AG04450 (cell line): ENCODE measurements around the gene SDK1. TPM values are rescaled to one million over a fixed set of nuclear protein-coding genes. Genes with fewer than 3 reads are reported as not detected.

Experiments
- CTCF ChIA-PET: fragments of 300-600, 350-600 bp; formaldehyde crosslinking; extraction: SDS; loops from one replicate; lab custom pipeline; 2022; ENCODE audit warnings: antibody characterized with exemption, inconsistent platforms; lab: Charles Lee
- POLR2A ChIA-PET: fragments of 350-600 bp; formaldehyde crosslinking; extraction: SDS; loops from one replicate; lab custom pipeline; 2021; ENCODE audit warnings: antibody characterized with exemption, inconsistent platforms; lab: Yijun Ruan, JAX
- DNase-seq: peaks from one replicate; pipeline ENCODE4 v3.0.0-alpha.2; 2011; ENCODE audit warnings: low read depth, low spot score
- H3K27ac ChIP-seq: one replicate; pipeline ENCODE4 v1.5.1; 2012; ENCODE audit warnings: low read depth, low read length, control low read depth
- H3K27me3 ChIP-seq: one replicate; pipeline ENCODE4 v1.6.0; 2012; ENCODE audit warnings: low read length; ENCODE audit not compliant: control insufficient read depth, insufficient read depth
- H3K4me3 ChIP-seq: 2 replicates; pipeline ENCODE4 v1.5.1; 2011; ENCODE audit warnings: mild to moderate bottlenecking, low read depth, low read length, control low read depth
- H3K9me3 ChIP-seq: 2 replicates; pipeline ENCODE4 v1.5.1; 2012; ENCODE audit warnings: low read length; ENCODE audit not compliant: control insufficient read depth, insufficient read depth
- CTCF ChIP-seq: IDR thresholded peaks from 2 replicates; pipeline ENCODE4 v1.5.1; 2011; ENCODE audit warnings: low read depth, low read length, control low read depth, inconsistent platforms
- polyA plus RNA-seq: library from polyadenylated mRNA; depleted of rRNA; stranded (reverse); fragments of >200 nt; gene quantifications from 2 replicates; pipeline ENCODE4 v1.2.3, GENCODE V29; 2011

The SDK1 gene
- polyA plus RNA-seq, 1 experiment = 2.2 TPM

- no peak overlapping the region for H3K27ac ChIP-seq
- ChIA-PET POLR2A (no interaction called here), CTCF (no interaction called here)
- no peaks in the 10 kb centered on the region for H3K27me3 ChIP-seq
- no peak overlapping the region for H3K4me3 ChIP-seq
- no peak for TF ChIP-seq CTCF
- no peak for DNase-seq
- H3K9me3 ChIP-seq = peaks cover 82% of the 10 kb centered on the region
Observed at GRCh38 chr7:4143511-4144171, 842.6 kb downstream of the SDK1 start.

- no peaks in the 10 kb centered on the region for H3K27me3 ChIP-seq
- no peak for TF ChIP-seq CTCF
- H3K27ac ChIP-seq = no peak overlapping the region
- ChIA-PET CTCF (no interaction called here), POLR2A (no interaction called here)
- H3K4me3 ChIP-seq = no peak overlapping the region
- no peak for DNase-seq
- peaks cover 82% of the 10 kb centered on the region for H3K9me3 ChIP-seq
Observed at GRCh38 chr7:4144172-4144701, 843.2 kb downstream of the SDK1 start.

GRCh38 chr7:4144811-4145510 is 843.9 kb downstream of the SDK1 start:
- no peak overlapping the region for H3K27ac ChIP-seq
- peaks cover 85% of the 10 kb centered on the region for H3K9me3 ChIP-seq
- TF ChIP-seq CTCF = no peak
- H3K4me3 ChIP-seq = no peak overlapping the region
- ChIA-PET CTCF (no interaction called here), POLR2A (no interaction called here)
- DNase-seq = no peak
- H3K27me3 ChIP-seq = no peaks in the 10 kb centered on the region

- H3K27ac ChIP-seq = no peak overlapping the region
- DNase-seq = no peak
- POLR2A ChIA-PET = no interaction called here
- TF ChIP-seq CTCF = no peak
- no peak overlapping the region for H3K4me3 ChIP-seq
- H3K9me3 ChIP-seq = peaks cover 85% of the 10 kb centered on the region
- no peaks in the 10 kb centered on the region for H3K27me3 ChIP-seq
- CTCF ChIA-PET = no interaction called here
Observed at GRCh38 chr7:4145576-4145975, 844.5 kb downstream of the SDK1 start.

- no peak for DNase-seq
- Histone ChIP-seq H3K9me3 (peaks cover 85% of the 10 kb centered on the region), H3K27ac (no peak overlapping the region), H3K4me3 (no peak overlapping the region), H3K27me3 (no peaks in the 10 kb centered on the region)
- ChIA-PET CTCF (no interaction called here), POLR2A (no interaction called here)
- no peak for TF ChIP-seq CTCF
Observed at GRCh38 chr7:4147926-4148620, 847.0 kb downstream of the SDK1 start.
